ENCODE results near the gene UBA52. TPM values are rescaled to one million over a fixed set of nuclear protein-coding genes. Genes with fewer than 3 reads are reported as not detected.
A peak's percentile ranks its signal among the peaks of the same experiment; 100 is the strongest.

Gene UBA52
- total and polyA plus RNA-seq, 2 of the 13 experiments (the other 11 are each of a cell fraction or from before 2014, with no cell fraction given) = 959 to 1,782 TPM

- TF ChIP-seq ZNF597 (CRISPR knock-in tag; IDR thresholded peaks at IDR 0.05) (no peak), ZNF687 (CRISPR knock-in tag; IDR thresholded peaks at IDR 0.05) (peak; percentile 56), TGIF2 (CRISPR knock-in tag; IDR thresholded peaks at IDR 0.05) (no peak), ZSCAN5A (CRISPR knock-in tag; IDR thresholded peaks at IDR 0.05; ENCODE audit: borderline replicate concordance) (no peak), MTF2 (CRISPR knock-in tag; IDR thresholded peaks at IDR 0.05; ENCODE audit: borderline replicate concordance) (no peak)
These were observed 35.8 kb downstream of the UBA52 start (continued) for GRCh38 chr19:18607226-18608101.
